ENCODE data around the gene CCM2L.
A peak's percentile ranks its signal among the peaks of the same experiment; 100 is the strongest.

The CCM2L gene

DNA sequence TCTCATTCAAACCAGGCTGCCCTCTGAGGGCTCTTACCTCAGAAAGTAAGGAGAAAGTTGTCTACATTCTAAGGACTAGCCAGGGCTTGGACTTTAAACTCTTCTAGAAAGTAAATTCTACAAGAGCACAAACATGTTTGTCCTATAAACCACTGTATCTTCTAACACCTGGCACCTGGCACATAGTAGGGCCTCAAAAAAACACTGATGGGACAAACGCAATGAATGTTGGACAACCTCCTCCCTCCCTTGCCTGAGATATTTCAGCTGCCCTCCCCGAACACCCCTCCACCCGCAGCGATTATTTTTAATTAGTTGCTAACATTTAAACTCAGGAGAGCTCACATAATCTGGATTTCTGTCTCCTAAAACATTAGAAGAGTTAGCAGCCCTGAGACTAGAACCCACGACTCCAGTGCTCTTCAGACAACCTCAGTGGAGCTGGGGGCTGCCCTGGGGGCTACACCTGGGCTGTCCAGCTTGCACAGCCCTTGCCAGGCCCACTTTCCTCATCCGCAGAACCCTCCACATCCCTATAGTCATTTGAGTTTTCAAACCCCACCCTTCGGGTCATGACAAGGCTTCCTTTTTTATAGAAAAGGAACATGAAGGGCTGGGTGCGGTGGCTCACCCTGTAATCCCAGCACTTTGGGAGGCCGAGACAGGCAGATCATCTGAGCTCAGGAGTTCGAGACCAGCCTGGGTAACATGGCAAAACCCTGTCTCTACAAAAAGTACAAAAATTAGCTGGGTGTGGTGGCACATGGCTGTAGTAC, 46.7 kb downstream of the CCM2L start:
- ATAC-seq (no peak), DNase-seq (ENCODE audit: low spot score in 2 of 2) (no peak)
- Mint-ChIP-seq H3K36me3 (no peaks in the 10 kb centered on the region), H3K9me3 (no peaks in the 10 kb centered on the region), H3K27ac (no peak overlapping the region), H3K4me3 (no peak overlapping the region), H3K4me1 (peaks cover 4% of the 10 kb centered on the region)

DNA sequence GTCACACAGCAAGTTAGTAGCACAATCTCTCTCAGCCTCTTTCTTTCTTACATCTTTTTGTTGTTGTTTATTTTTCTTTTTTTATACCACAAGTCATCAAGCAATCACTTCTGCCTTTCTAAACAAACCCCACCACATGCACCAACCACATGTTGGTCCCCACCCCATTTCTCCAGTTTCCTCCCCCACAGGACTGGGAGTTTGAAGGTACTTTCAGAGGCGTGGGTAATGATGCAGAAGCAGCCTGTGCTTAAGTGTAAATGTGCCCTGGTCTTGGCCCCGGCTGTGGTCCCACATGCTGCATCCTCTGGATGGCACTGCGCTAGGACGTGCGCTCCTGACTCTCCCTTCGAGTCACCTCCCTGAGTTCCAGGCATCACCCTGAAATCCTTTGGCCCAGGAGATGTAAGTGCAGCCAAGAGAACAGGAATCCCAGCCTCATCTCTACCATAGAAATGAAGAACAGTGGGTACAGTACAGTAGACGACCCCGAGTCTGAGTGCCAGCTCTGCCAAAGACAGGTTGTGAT, 47.5 kb downstream of the CCM2L start:
- Mint-ChIP-seq H3K9me3 (no peaks in the 10 kb centered on the region), H3K27ac (no peak overlapping the region), H3K36me3 (no peaks in the 10 kb centered on the region), H3K4me3 (no peak overlapping the region), H3K4me1 (no peaks in the 10 kb centered on the region)
- no peak for ATAC-seq
- DNase-seq (ENCODE audit: low spot score in 2 of 2), result no peak

DNA sequence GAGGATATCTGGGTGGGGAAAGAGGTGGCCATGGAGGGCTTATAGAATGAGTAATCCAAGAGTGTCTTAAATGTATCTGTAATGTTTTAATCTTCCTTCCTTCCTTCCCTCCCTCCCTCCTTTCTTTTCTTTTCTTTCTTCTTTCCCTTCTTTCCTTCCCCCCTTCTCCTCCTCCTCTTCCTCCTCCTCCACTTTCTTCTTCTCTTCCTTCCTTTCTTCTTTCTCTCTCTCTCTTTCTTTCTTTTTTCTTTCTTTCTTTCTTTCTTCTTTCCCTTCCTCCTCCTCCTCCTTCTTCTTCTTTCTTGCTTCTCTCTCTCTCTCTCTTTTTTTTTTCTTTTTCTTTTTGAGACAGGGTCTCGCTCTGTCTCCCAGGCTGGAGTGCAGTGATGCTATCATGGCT, 49.0 kb downstream of the CCM2L start:
- DNase-seq (ENCODE audit: low spot score in 2 of 2), result no peak
- no peaks in the 10 kb centered on the region for H3K4me1 Mint-ChIP-seq

GRCh38 chr20:32062776-32063170, 52.5 kb downstream of the CCM2L start:
- Mint-ChIP-seq H3K27ac (no peak overlapping the region), H3K9me3 (no peaks in the 10 kb centered on the region), H3K36me3 (no peaks in the 10 kb centered on the region), H3K4me3 (no peak overlapping the region), H3K4me1 (no peaks in the 10 kb centered on the region)
- no peak for DNase-seq (ENCODE audit: low spot score in 2 of 2)
- peak; percentile 42 for ATAC-seq

More for the DNA sequence above, 49.0 kb downstream of the CCM2L start:
- no peak for ATAC-seq
- no peaks in the 10 kb centered on the region for H3K36me3 Mint-ChIP-seq
- no peaks in the 10 kb centered on the region for H3K9me3 Mint-ChIP-seq
- no peak overlapping the region for H3K4me3 Mint-ChIP-seq
- no peak overlapping the region for H3K27ac Mint-ChIP-seq

- H3K4me3 Mint-ChIP-seq, result no peak overlapping the region
- ATAC-seq, result no peak
- H3K4me1 Mint-ChIP-seq, result no peaks in the 10 kb centered on the region
- no peaks in the 10 kb centered on the region for H3K36me3 Mint-ChIP-seq
- no peak overlapping the region for H3K27ac Mint-ChIP-seq
- DNase-seq (ENCODE audit: low spot score in 2 of 2), result no peak
- no peaks in the 10 kb centered on the region for H3K9me3 Mint-ChIP-seq
Observed at GRCh38 chr20:32063695-32064094, 53.5 kb downstream of the CCM2L start.

DNA sequence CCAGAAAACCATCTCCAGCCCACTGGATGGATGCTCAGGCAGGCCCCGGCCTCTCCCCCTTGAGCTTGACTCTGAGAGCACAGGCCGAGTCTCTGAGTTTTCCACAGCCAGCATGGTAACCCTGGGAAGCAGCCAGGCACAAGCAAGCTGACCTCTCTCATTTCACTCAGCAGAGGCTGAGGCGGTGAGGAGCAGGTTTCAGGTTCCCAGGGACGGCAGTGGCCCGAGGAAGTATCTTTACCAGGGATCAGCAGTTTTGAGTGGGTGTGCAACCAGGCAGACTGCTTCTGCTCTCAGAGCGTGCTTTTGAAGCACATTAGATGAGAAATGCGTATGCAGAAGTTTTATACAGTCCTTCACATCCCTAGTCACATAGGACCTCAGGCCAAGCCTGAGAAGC, 54.4 kb downstream of the CCM2L start:
- H3K9me3 Mint-ChIP-seq, result no peaks in the 10 kb centered on the region
- no peaks in the 10 kb centered on the region for H3K36me3 Mint-ChIP-seq
- no peak overlapping the region for H3K4me3 Mint-ChIP-seq
- H3K4me1 Mint-ChIP-seq, result no peaks in the 10 kb centered on the region
- DNase-seq (ENCODE audit: low spot score in 2 of 2) (no peak), ATAC-seq (no peak)
- H3K27ac Mint-ChIP-seq, result no peak overlapping the region

DNA sequence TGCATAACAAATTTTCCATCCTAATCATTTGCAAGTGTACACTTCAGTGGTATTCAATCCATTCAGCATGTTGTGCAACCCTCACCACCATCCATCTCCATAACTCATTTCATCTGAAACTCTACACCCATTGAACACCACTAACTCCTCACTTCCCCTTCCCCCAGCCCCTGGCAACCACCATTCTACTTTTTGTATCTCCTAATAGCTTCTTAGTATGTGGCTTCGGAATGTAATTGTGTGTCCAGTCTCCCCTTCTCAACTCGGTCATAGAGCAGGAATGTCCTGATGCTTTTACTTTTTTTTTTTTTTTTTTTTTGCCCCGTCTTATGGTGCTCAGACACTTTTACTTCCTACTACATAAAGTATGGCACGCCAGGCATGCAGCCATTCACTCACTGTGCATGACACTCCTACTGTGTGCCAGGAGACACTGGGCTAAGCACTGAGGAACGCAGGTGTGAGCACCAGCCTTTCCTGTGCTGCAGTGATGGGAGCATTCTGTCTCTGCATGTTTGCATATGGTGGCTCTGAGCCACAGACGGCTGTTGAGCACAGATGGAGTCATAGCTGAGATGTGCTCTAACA, 57.1 kb downstream of the CCM2L start:
- ATAC-seq (no peak), DNase-seq (ENCODE audit: low spot score in 2 of 2) (no peak)
- no peaks in the 10 kb centered on the region for H3K9me3 Mint-ChIP-seq
- no peak overlapping the region for H3K4me3 Mint-ChIP-seq
- H3K4me1 Mint-ChIP-seq, result no peaks in the 10 kb centered on the region
- H3K27ac Mint-ChIP-seq, result no peak overlapping the region
- no peaks in the 10 kb centered on the region for H3K36me3 Mint-ChIP-seq

DNA sequence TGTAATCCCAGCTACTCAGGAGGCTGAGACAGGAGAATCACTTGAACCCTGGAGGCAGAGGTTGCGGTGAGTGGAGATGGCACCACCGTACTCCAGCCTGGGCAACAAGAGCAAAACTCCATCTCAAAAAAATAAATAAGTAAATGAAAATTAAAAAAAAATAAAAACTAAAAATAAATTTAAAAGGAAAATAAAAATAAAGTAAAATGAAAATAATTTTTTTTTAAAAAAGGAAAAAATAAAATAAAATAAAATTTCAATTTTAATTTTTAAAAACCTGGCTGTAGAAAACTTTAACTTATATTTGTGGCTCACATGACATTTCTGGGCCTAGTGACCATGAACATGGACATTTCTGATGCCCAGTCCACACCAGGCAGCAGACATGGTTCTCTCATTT, 57.9 kb downstream of the CCM2L start:
- Mint-ChIP-seq H3K4me3 (no peak overlapping the region), H3K4me1 (no peaks in the 10 kb centered on the region), H3K9me3 (no peaks in the 10 kb centered on the region), H3K36me3 (no peaks in the 10 kb centered on the region), H3K27ac (no peak overlapping the region)
- DNase-seq (ENCODE audit: low spot score in 2 of 2) (no peak), ATAC-seq (no peak)

DNA sequence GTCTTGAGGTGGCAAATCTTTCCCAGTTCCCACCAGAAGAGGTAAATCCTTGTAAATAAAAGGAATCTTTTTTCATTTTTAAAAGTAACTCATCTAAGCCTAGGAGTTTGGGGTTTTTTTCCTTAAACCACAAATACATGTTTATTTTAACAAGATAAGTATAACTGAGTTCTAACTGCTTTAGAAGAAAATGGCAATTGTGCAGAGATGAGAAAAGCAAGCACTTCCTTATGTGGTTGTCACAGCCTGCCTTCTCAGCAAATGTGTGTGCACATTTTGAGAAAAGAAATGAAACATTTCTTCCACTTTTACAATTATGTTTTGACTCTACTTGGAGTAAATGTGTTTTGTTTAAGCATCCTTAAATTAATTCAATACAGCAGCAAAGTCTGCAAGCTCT, 59.5 kb downstream of the CCM2L start:
- Mint-ChIP-seq H3K36me3 (no peaks in the 10 kb centered on the region), H3K27ac (no peak overlapping the region), H3K9me3 (no peaks in the 10 kb centered on the region), H3K4me3 (no peak overlapping the region), H3K4me1 (no peaks in the 10 kb centered on the region)
- ATAC-seq (no peak), DNase-seq (ENCODE audit: low spot score in 2 of 2) (no peak)

DNA sequence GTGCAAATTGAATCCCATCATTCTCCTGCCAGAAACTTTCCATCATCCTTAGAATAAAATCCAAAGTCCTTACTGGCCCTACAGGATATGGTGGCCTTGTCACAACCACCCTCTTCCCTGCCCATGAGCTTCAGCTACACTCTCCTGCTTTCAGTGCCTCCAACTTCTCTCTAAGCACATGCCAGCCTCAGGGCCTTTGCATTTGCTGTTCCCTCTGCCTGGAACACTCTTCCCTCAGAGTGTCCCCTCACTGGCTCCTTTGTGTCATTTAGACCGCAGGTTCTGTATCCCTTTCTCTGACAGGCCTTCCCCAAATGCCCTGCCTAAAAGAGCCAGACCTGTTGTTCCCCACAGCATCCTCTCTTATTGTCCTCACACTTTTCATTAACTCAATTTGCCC, 60.0 kb downstream of the CCM2L start:
- Mint-ChIP-seq H3K4me3 (no peak overlapping the region), H3K4me1 (no peaks in the 10 kb centered on the region), H3K9me3 (no peaks in the 10 kb centered on the region), H3K36me3 (no peaks in the 10 kb centered on the region), H3K27ac (peak overlapping the region; percentile 1)
- ATAC-seq (no peak), DNase-seq (ENCODE audit: low spot score in 2 of 2) (no peak)

GRCh38 chr20:32070690-32071213, 60.5 kb downstream of the CCM2L start:
- ATAC-seq, result no peak
- no peak for DNase-seq (ENCODE audit: low spot score in 2 of 2)
- H3K36me3 Mint-ChIP-seq, result no peaks in the 10 kb centered on the region
- H3K27ac Mint-ChIP-seq, result peak overlapping the region; percentile 1
- H3K4me3 Mint-ChIP-seq, result no peak overlapping the region
- no peaks in the 10 kb centered on the region for H3K4me1 Mint-ChIP-seq
- no peaks in the 10 kb centered on the region for H3K9me3 Mint-ChIP-seq

GRCh38 chr20:32071395-32072167, 61.3 kb downstream of the CCM2L start:
- no peak overlapping the region for H3K27ac Mint-ChIP-seq

GRCh38 chr20:32072168-32072750, 62.0 kb downstream of the CCM2L start:
- no peaks in the 10 kb centered on the region for H3K36me3 Mint-ChIP-seq
- no peak overlapping the region for H3K27ac Mint-ChIP-seq
- H3K9me3 Mint-ChIP-seq, result no peaks in the 10 kb centered on the region
- H3K4me3 Mint-ChIP-seq, result no peak overlapping the region
- no peak for ATAC-seq
- no peak for DNase-seq (ENCODE audit: low spot score in 2 of 2)
- H3K4me1 Mint-ChIP-seq, result no peaks in the 10 kb centered on the region

More at GRCh38 chr20:32071395-32072167, 61.3 kb downstream of the CCM2L start:
- Mint-ChIP-seq H3K4me1 (no peaks in the 10 kb centered on the region), H3K36me3 (no peaks in the 10 kb centered on the region), H3K4me3 (no peak overlapping the region), H3K9me3 (no peaks in the 10 kb centered on the region)
- no peak for DNase-seq (ENCODE audit: low spot score in 2 of 2)
- ATAC-seq, result peak; percentile 22

DNA sequence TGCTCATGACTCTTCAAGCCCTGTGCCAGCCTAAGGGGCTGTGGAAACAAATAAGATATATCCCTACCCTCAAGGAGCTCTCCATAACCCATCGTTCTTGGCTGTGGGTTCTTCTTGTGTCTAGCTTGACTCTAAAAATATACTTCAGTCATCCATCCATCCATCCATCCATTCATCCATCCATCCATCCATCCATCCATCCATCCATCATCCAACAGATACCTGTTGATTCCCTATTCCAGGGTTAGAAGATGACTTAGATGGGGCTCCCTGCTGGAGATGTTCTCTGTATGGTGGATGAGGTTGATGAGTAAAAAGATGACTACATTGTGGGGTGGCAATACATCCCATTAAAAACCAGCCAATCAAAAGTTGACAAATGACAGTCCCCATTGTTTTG, 65.3 kb downstream of the CCM2L start:
- DNase-seq (ENCODE audit: low spot score in 2 of 2) (no peak), ATAC-seq (no peak)
- Mint-ChIP-seq H3K4me3 (no peak overlapping the region), H3K36me3 (no peaks in the 10 kb centered on the region), H3K4me1 (no peaks in the 10 kb centered on the region), H3K9me3 (no peaks in the 10 kb centered on the region), H3K27ac (no peak overlapping the region)

DNA sequence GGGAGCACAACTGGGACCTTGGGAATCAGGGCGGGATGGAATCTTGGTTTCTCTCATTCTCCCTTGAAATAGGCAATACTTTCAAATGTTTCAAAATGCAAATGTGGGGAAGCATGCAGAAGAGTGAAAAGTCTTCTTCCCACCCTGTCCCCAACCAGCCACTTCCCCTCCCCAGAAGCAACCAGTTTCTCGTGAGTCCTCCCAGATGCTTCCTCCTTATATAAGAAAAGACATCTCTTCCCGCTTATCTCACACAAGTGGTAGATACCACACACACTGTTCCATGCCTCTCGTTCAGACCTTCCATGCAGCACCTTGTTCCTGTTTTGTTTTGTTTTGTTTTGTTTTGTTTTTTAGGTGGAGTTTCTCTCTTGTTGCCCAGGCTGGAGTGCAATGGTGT, 67.0 kb downstream of the CCM2L start:
- no peak overlapping the region for H3K4me3 Mint-ChIP-seq
- ATAC-seq (no peak), DNase-seq (ENCODE audit: low spot score in 2 of 2) (no peak)
- no peak overlapping the region for H3K27ac Mint-ChIP-seq
- H3K9me3 Mint-ChIP-seq, result no peaks in the 10 kb centered on the region
- H3K4me1 Mint-ChIP-seq, result no peaks in the 10 kb centered on the region
- no peaks in the 10 kb centered on the region for H3K36me3 Mint-ChIP-seq
